K562 (cell line): ENCODE data around the gene C9orf50. TPM values are rescaled to one million over a fixed set of nuclear protein-coding genes. Genes with fewer than 3 reads are reported as not detected.

Experiments
- ATAC-seq: fragments of 200-7000 bp; cut with Tn5 transposase; 3 replicates; pipeline ENCODE4 v1.9.1; 2020; ENCODE audit warnings: moderate library complexity
- BruUV-seq: library from RNA; stranded (reverse); fragments of 400-500 nt; replicated peaks from 2 replicates; lab custom pipeline; 2021; lab: Mats Ljungman, UMichigan
- CTCF ChIA-PET: fragments of 300-600 bp; formaldehyde crosslinking; extraction: SDS; loops from one replicate; lab custom pipeline; 2021; ENCODE audit warnings: low intra/inter-chr PET ratio; lab: Yijun Ruan, JAX
- POLR2A ChIA-PET: fragments of 300-600, 350-650 bp; sonication (Branson Sonifier 250); formaldehyde crosslinking; extraction: SDS; loops from one replicate; lab custom pipeline; 2021; ENCODE audit warnings: antibody characterized with exemption, inconsistent platforms; lab: Yijun Ruan, JAX
- DNase-seq, 4 experiments: peaks; one replicate each; pipeline versions ENCODE4 v3.0.0 to v3.0.0-alpha.2; 2011 to 2018; ENCODE audit warnings: low spot score in 3 of 4, mixed read lengths in 3 of 4; ENCODE audit errors: extremely low read depth in 1 of 4
- FAIRE-seq: peaks from 2 replicates; lab custom pipeline; 2011; peaks lifted over from hg19 to GRCh38; lab: Jason Lieb, UNC
- H2AFZ ChIP-seq: 2 replicates; pipeline ENCODE4 v1.6.0; 2011; ENCODE audit warnings: low read depth, low read length, control low read depth, inconsistent platforms
- H3K27ac ChIP-seq: fragments of 200-600 bp; 3 replicates; pipeline ENCODE4 v1.8.0; 2011; ENCODE audit warnings: low read depth, mild to moderate bottlenecking, control low read depth, inconsistent platforms, low read length, moderate library complexity, mixed read lengths; ENCODE audit errors: extremely low read depth
- H3K27me3 ChIP-seq, 2 experiments: fragments of 300-600 bp in 1 of 2; 2 replicates in 1 of 2; 3 replicates in 1 of 2; pipeline versions ENCODE4 v1.6.0 to v1.8.0; 2011; ENCODE audit warnings: inconsistent platforms in 2 of 2, low read length in 2 of 2, mild to moderate bottlenecking in 1 of 2, mixed read lengths in 1 of 2, moderate library complexity in 1 of 2; ENCODE audit not compliant: control insufficient read depth in 2 of 2, insufficient read depth in 2 of 2
- H3K36me3 ChIP-seq: fragments of 300-600 bp; 3 replicates; pipeline ENCODE4 v1.8.0; 2011; ENCODE audit warnings: mild to moderate bottlenecking, low read length, inconsistent platforms; ENCODE audit not compliant: control insufficient read depth, insufficient read depth
- H3K4me1 ChIP-seq, 2 experiments: fragments of 200-600 bp in 1 of 2; replicated peaks in 1 of 2; 2 replicates in 1 of 2; 3 replicates in 1 of 2; pipeline versions ENCODE4 v1.5.1 to v1.8.0; 2011; ENCODE audit warnings: inconsistent platforms in 2 of 2, low read length in 2 of 2, mild to moderate bottlenecking in 1 of 2, mixed read lengths in 1 of 2, moderate library complexity in 1 of 2; ENCODE audit not compliant: control insufficient read depth in 2 of 2, insufficient read depth in 2 of 2
- H3K4me2 ChIP-seq: 2 replicates; pipeline ENCODE4 v1.6.1; 2011; ENCODE audit warnings: low read length, control low read depth, inconsistent platforms, mixed read lengths; ENCODE audit not compliant: insufficient read depth
- H3K4me3 ChIP-seq: fragments of 200-600 bp; sonication (generic), shearing (Covaris generic); 2 replicates; pipeline ENCODE4 v1.5.1; 2016; ENCODE audit warnings: control low read depth, inconsistent platforms
- H3K79me2 ChIP-seq: fragments of 200-600 bp; 3 replicates; pipeline ENCODE4 v1.8.0; 2011; ENCODE audit warnings: low read length, inconsistent platforms; ENCODE audit not compliant: control insufficient read depth, insufficient read depth
- H3K9ac ChIP-seq, 2 experiments: 2 replicates each; pipeline versions ENCODE4 v1.6.0 to v1.6.1; 2011; ENCODE audit warnings: low read depth in 2 of 2, low read length in 2 of 2, control low read depth in 1 of 2, inconsistent platforms in 1 of 2, mild to moderate bottlenecking in 1 of 2, mixed read lengths in 1 of 2; ENCODE audit not compliant: insufficient read depth in 1 of 2
- H3K9me1 ChIP-seq: one replicate; pipeline ENCODE4 v1.6.0; 2011; ENCODE audit warnings: inconsistent platforms, mild to moderate bottlenecking, low read length, moderate library complexity; ENCODE audit not compliant: control insufficient read depth, insufficient read depth
- H3K9me3 ChIP-seq: replicated peaks from 2 replicates; pipeline ENCODE4 v1.5.1; 2011; ENCODE audit warnings: low read depth, low read length, inconsistent platforms; ENCODE audit not compliant: control insufficient read depth, insufficient read depth
- H4K20me1 ChIP-seq: replicated peaks from 2 replicates; pipeline ENCODE4 v1.6.1; 2011; ENCODE audit warnings: low read length, inconsistent platforms, mixed read lengths; ENCODE audit not compliant: control insufficient read depth, insufficient read depth
- GATA2 ChIP-seq: sonication (generic); formaldehyde crosslinking; IDR thresholded peaks from 2 replicates; pipeline ENCODE4 v1.4.0; 2020; ENCODE audit warnings: mild to moderate bottlenecking, missing genetic modification reagents
- HDAC2 ChIP-seq: fragments of 450-650 bp; IDR thresholded peaks from 2 replicates; pipeline ENCODE4 v1.6.1; 2016; ENCODE audit warnings: mild to moderate bottlenecking
- HLTF ChIP-seq: fragments of 450-650 bp; IDR thresholded peaks from 2 replicates; pipeline ENCODE4 v1.6.1; 2016
- HNRNPLL ChIP-seq: fragments of 200-400 bp; formaldehyde crosslinking; IDR thresholded peaks from 2 replicates; pipeline ENCODE4 v1.6.1; 2017; ENCODE audit warnings: low read length, low read depth, mild to moderate bottlenecking; ENCODE audit not compliant: poor library complexity, severe bottlenecking
- PHF8 ChIP-seq: fragments of 200-600 bp; sonication (generic); IDR thresholded peaks from 2 replicates; pipeline ENCODE4 v1.6.1; 2012; ENCODE audit warnings: mixed run types, mild to moderate bottlenecking, inconsistent platforms, low read length, moderate library complexity, borderline replicate concordance
- POLR2B ChIP-seq: fragments of 450-650 bp; IDR thresholded peaks from 2 replicates; pipeline ENCODE4 v1.6.1; 2018; ENCODE audit warnings: low read depth; ENCODE audit not compliant: partially characterized antibody
- RFX1 ChIP-seq: fragments of 450-650 bp; IDR thresholded peaks from 2 replicates; pipeline ENCODE4 v1.6.1; 2016; ENCODE audit warnings: mild to moderate bottlenecking, moderate library complexity
- SMAD1 ChIP-seq: fragments of 150-350 bp; IDR thresholded peaks from 2 replicates; pipeline ENCODE4 v1.6.1; 2014; ENCODE audit warnings: low read length, low read depth; ENCODE audit not compliant: partially characterized antibody
- XRCC3 ChIP-seq: fragments of 450-650 bp; IDR thresholded peaks from 2 replicates; pipeline ENCODE4 v1.6.1; 2017; ENCODE audit warnings: mild to moderate bottlenecking, moderate library complexity
- ZBTB17 ChIP-seq: fragments of 450-650 bp; formaldehyde crosslinking; IDR thresholded peaks from 2 replicates; pipeline ENCODE4 v1.4.0; 2020; ENCODE audit warnings: mild to moderate bottlenecking
- ZBTB8A ChIP-seq: fragments of 450-650 bp; IDR thresholded peaks from 2 replicates; pipeline ENCODE4 v1.6.1; 2018; ENCODE audit warnings: mild to moderate bottlenecking, moderate library complexity; ENCODE audit not compliant: partially characterized antibody
- ZNF197 ChIP-seq: fragments of 200-800 bp; sonication (Bioruptor generic); IDR thresholded peaks from 2 replicates; pipeline ENCODE4 v1.6.1; 2016; ENCODE audit warnings: low read depth, missing genetic modification characterization, missing compliant biosample characterization
- WGBS: fragments of 100-300 bp; shearing (Covaris generic); methylation state at CpG from one replicate; pipeline ENCODE4 v1.1.6; 2016; ENCODE audit warnings: low coverage, mixed read lengths; ENCODE audit not compliant: insufficient coverage; ENCODE audit errors: missing lambda C conversion rate; 5-methylcytosine and 5-hydroxymethylcytosine counted together
- in situ Hi-C: fragments of 300-500 bp; cut with MboI; formaldehyde crosslinking; loops from 4 replicates; pipeline ENCODE4 v1.15.0; 2018; ENCODE audit warnings: inconsistent platforms, mixed read lengths
- intact Hi-C: fragments of 100-400 bp; cut with micrococcal nuclease; formaldehyde crosslinking; loops from 2 replicates; pipeline ENCODE4 v1.14.2; 2022
- polyA plus RNA-seq, 8 experiments: library from polyadenylated mRNA; depleted of rRNA in 4 of 8; stranded (reverse) in 5 of 8; unstranded in 3 of 8; fragments of >200 nt; fragmentation: Nextera tagmentation in 2 of 8; fragmentation: Illumina TruSeq in 1 of 8; extraction: Ambion mirVana in 2 of 8; extraction: Trizol in 1 of 8; gene quantifications; 2 replicates each; pipeline versions ENCODE4 v1.2.1 to v1.2.3, GENCODE V29; 2011 to 2014; ENCODE audit warnings: inconsistent platforms in 1 of 8, missing spikeins in 1 of 8
- total RNA-seq, 7 experiments: library from RNA; depleted of rRNA in 6 of 7; stranded (reverse); fragments of >200 nt in 6 of 7; fragmentation: Illumina TruSeq in 2 of 7; extraction: Trizol in 2 of 7; gene quantifications; 2 replicates each; pipeline versions ENCODE4 v1.2.1 to v1.2.3, GENCODE V29; 2011 to 2021; ENCODE audit warnings: low replicate concordance in 1 of 7
- TF ChIP-seq, protein P1 (sequence below): fragments of 450-650 bp; IDR thresholded peaks from 2 replicates; pipeline ENCODE4 v1.7.0; 2016; ENCODE audit warnings: borderline replicate concordance
- TF ChIP-seq, protein P2 (sequence below): fragments of 250-450 bp; sonication (Bioruptor Pico); IDR thresholded peaks from 2 replicates; pipeline ENCODE4 v1.4.0; 2020
- TF ChIP-seq, protein P3 (sequence below): fragments of 450-650 bp; IDR thresholded peaks from 2 replicates; pipeline ENCODE4 v1.6.1; 2017; ENCODE audit warnings: antibody characterized with exemption

The C9orf50 gene
- total and polyA plus RNA-seq, 9 of the 15 experiments (the other 6 are each of a cell fraction or from before 2014, with no cell fraction given) = not detected

DNA sequence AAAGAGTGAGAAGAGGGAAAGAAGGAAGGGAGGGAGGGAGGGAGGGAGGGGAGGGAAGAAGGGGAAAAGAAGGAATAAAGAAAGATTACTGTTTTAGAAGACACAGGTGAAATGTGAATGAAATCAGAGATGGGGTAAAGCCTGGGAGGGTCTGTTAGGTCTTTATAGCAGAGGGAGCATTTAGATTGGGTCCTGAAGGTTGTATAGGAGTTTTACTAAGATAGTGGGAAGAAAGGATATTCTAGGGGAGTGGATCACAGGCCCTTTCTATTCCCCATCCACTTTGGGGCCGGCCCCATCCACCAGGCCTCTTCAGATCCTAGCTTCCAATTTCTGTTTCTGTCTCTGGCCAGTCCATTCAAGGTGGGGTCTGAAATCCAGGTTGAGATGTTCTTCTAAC lies 35.5 kb downstream of the C9orf50 start:
- no peak overlapping the region for H3K9ac ChIP-seq
- no TSS peak for BruUV-seq
- POLR2A ChIA-PET = interaction anchor here (0.6 to 2.8 kb wide), 5 partner anchors 10 to 77 kb away, joined by 3 to 13 read pairs (median 3); no protein-coding TSS in a partner anchor
- H3K27ac ChIP-seq = no peak overlapping the region
- intact Hi-C loops = loop anchor here (5.0 kb wide), 1 partner anchor 98 kb away; no protein-coding TSS in a partner anchor
- WGBS = 100% methylated on average over 1 of the region's 1 CpG
- H3K4me2 ChIP-seq = no peak overlapping the region
- peak overlapping the region; percentile 59; the same call in 1 of the 2 replicates for H2AFZ ChIP-seq
- no peaks in the 10 kb centered on the region for H4K20me1 ChIP-seq
- CTCF ChIA-PET = no interaction called here
- no peaks in the 10 kb centered on the region for H3K9me1 ChIP-seq
- H3K4me1 ChIP-seq = peaks cover 26 to 35% of the 10 kb centered on the region in 2 experiments
- no peak for ATAC-seq
- no peak overlapping the region for H3K4me3 ChIP-seq
- no peaks in the 10 kb centered on the region for H3K27me3 ChIP-seq
- no peak for FAIRE-seq
- H3K79me2 ChIP-seq = no peaks in the 10 kb centered on the region
- no peaks in the 10 kb centered on the region for H3K9me3 ChIP-seq
- no peaks in the 10 kb centered on the region for H3K36me3 ChIP-seq
- no peak for DNase-seq
- in situ Hi-C loops = no loop called here
- no peak for TF ChIP-seq SMAD1
- TF ChIP-seq, protein P1, sequence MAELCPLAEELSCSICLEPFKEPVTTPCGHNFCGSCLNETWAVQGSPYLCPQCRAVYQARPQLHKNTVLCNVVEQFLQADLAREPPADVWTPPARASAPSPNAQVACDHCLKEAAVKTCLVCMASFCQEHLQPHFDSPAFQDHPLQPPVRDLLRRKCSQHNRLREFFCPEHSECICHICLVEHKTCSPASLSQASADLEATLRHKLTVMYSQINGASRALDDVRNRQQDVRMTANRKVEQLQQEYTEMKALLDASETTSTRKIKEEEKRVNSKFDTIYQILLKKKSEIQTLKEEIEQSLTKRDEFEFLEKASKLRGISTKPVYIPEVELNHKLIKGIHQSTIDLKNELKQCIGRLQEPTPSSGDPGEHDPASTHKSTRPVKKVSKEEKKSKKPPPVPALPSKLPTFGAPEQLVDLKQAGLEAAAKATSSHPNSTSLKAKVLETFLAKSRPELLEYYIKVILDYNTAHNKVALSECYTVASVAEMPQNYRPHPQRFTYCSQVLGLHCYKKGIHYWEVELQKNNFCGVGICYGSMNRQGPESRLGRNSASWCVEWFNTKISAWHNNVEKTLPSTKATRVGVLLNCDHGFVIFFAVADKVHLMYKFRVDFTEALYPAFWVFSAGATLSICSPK = no peak
- TF ChIP-seq ZBTB17 (CRISPR knock-in tag) = no peak
- TF ChIP-seq HNRNPLL = no peak
- no peak for TF ChIP-seq ZBTB8A
- no peak for TF ChIP-seq GATA2 (CRISPR knock-in tag)
- no peak for TF ChIP-seq ZNF197 (CRISPR knock-in tag)
- TF ChIP-seq POLR2B = no peak
- TF ChIP-seq, protein P2, sequence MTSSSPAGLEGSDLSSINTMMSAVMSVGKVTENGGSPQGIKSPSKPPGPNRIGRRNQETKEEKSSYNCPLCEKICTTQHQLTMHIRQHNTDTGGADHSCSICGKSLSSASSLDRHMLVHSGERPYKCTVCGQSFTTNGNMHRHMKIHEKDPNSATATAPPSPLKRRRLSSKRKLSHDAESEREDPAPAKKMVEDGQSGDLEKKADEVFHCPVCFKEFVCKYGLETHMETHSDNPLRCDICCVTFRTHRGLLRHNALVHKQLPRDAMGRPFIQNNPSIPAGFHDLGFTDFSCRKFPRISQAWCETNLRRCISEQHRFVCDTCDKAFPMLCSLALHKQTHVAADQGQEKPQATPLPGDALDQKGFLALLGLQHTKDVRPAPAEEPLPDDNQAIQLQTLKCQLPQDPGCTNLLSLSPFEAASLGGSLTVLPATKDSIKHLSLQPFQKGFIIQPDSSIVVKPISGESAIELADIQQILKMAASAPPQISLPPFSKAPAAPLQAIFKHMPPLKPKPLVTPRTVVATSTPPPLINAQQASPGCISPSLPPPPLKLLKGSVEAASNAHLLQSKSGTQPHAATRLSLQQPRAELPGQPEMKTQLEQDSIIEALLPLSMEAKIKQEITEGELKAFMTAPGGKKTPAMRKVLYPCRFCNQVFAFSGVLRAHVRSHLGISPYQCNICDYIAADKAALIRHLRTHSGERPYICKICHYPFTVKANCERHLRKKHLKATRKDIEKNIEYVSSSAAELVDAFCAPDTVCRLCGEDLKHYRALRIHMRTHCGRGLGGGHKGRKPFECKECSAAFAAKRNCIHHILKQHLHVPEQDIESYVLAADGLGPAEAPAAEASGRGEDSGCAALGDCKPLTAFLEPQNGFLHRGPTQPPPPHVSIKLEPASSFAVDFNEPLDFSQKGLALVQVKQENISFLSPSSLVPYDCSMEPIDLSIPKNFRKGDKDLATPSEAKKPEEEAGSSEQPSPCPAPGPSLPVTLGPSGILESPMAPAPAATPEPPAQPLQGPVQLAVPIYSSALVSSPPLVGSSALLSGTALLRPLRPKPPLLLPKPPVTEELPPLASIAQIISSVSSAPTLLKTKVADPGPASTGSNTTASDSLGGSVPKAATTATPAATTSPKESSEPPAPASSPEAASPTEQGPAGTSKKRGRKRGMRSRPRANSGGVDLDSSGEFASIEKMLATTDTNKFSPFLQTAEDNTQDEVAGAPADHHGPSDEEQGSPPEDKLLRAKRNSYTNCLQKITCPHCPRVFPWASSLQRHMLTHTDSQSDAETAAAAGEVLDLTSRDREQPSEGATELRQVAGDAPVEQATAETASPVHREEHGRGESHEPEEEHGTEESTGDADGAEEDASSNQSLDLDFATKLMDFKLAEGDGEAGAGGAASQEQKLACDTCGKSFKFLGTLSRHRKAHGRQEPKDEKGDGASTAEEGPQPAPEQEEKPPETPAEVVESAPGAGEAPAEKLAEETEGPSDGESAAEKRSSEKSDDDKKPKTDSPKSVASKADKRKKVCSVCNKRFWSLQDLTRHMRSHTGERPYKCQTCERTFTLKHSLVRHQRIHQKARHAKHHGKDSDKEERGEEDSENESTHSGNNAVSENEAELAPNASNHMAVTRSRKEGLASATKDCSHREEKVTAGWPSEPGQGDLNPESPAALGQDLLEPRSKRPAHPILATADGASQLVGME (CRISPR knock-in tag) = no peak
- no peak for TF ChIP-seq HDAC2
- no peak for TF ChIP-seq PHF8
- TF ChIP-seq HLTF = no peak
- no peak for TF ChIP-seq RFX1
- no peak for TF ChIP-seq XRCC3
- TF ChIP-seq, protein P3, sequence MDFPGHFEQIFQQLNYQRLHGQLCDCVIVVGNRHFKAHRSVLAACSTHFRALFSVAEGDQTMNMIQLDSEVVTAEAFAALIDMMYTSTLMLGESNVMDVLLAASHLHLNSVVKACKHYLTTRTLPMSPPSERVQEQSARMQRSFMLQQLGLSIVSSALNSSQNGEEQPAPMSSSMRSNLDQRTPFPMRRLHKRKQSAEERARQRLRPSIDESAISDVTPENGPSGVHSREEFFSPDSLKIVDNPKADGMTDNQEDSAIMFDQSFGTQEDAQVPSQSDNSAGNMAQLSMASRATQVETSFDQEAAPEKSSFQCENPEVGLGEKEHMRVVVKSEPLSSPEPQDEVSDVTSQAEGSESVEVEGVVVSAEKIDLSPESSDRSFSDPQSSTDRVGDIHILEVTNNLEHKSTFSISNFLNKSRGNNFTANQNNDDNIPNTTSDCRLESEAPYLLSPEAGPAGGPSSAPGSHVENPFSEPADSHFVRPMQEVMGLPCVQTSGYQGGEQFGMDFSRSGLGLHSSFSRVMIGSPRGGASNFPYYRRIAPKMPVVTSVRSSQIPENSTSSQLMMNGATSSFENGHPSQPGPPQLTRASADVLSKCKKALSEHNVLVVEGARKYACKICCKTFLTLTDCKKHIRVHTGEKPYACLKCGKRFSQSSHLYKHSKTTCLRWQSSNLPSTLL = no peak
